GM12874 (cell line): ENCODE data around the gene COX11.

Experiments used
- CTCF ChIP-seq: IDR thresholded peaks from 2 replicates; pipeline ENCODE4 v1.5.1; 2011; ENCODE audit warnings: low read depth, mild to moderate bottlenecking, control low read depth, low read length, moderate library complexity; ENCODE audit not compliant: insufficient read depth

COX11 gene

DNA sequence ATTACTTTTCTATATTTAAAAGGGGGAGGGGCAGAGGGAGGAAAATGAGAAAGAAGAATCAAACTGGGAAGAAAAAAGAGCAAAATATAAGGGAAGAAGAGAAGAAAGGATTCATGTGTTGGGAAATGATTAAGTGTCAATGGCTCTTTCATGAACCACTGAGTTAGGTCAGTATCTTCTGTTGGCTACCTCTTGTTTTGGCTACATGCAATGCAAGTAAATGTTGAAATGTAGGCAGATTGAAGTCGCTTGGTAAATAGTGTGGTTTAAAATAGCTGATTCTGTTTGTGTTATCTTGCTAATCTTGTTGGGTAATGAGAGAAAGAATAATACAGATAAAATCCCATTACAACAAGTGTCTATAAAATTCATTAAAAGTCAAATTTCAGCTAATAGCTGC lies 27.2 kb downstream of the COX11 start:
- no peak for TF ChIP-seq CTCF

DNA sequence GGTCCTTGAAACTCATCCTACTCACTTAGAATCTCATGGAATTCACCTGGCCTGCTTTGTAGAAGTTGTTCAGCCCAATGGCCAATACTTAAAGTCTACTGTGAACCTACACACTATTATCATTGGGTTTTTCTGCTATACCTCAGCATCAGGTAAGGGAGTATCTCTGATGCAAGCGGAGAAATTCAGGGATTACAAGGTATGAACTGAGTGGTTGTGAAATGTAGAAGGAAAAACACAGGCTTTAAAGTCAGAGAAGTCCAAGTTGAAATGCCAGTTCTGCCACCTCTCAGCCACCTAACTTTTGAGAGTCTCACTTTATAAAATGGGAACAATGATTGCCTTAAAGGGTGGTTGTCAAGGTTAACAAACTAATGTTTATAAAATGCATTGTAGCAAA lies 31.0 kb downstream of the COX11 start:
- TF ChIP-seq CTCF: no peak

DNA sequence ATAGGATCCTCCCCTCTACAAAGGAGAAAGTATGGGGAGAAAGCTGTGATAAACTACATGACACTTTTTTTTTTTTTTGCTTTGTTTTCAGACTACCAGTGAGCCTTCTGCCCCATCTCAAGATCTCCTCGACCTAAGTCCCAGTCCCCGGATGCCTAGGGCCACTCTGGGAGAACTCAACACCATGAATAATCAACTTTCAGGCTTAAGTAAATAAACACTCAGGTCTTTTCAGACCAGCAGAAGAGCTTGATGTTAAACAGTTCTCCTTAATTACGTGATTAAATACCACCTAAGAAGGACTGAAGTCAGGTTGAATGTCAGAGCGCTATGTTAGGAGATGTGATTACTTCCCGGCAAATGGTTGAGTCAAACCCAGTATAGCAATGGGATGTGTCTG lies 31.4 kb downstream of the COX11 start:
- no peak for TF ChIP-seq CTCF

GRCh38 chr17:54935471-54935870 lies 33.0 kb downstream of the COX11 start:
- no peak for TF ChIP-seq CTCF

DNA sequence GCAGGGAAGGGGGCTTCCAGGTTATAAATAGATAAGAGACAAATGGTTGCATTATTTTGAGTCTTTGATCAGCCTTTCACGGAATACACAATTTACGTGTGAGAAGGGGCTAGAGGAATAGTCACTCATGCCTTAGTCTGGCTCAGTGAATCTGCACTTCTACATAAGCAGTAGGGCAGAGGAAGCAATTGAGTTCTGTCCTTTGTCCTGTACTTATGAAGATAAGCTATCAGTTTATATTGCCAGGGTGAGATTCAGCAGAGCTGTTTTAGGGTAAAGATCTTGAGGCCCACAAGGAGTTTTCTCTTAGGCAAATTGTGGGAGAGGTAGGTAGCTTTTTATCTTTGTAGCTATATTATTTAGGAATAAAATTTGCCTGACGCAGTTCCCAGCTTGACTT lies 34.5 kb downstream of the COX11 start:
- TF ChIP-seq CTCF: no peak

DNA sequence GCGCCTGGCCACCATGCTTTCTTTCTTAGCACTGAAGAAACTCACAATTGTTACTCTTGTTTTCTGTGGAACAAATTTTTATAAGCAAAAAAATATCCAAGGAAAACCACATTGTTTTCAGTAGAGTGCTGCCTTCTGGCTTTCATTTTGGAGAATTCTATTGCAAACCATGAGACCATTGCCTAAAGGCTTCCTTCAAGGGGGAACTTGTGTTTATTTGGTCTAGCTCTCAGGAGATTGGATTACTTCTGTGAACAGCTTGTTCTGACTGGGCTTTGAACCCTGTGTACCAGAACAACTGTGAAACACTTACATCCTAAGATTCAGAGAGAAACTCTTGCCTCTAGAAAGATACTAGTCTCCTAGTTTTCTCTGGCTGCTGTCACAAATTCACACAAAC lies 35.7 kb downstream of the COX11 start:
- TF ChIP-seq CTCF: no peak

- TF ChIP-seq CTCF: no peak
Measured at GRCh38 chr17:54927525-54927924, 40.9 kb downstream of the COX11 start.

GRCh38 chr17:54924405-54924804 lies 44.0 kb downstream of the COX11 start:
- TF ChIP-seq CTCF: no peak
